ENCODE measurements around the gene LRMDA. TPM values are rescaled to one million over a fixed set of nuclear protein-coding genes. Genes with fewer than 3 reads are reported as not detected.

LRMDA gene
- total RNA-seq, 1 experiment from 2014 or later, result 0.24 TPM

DNA sequence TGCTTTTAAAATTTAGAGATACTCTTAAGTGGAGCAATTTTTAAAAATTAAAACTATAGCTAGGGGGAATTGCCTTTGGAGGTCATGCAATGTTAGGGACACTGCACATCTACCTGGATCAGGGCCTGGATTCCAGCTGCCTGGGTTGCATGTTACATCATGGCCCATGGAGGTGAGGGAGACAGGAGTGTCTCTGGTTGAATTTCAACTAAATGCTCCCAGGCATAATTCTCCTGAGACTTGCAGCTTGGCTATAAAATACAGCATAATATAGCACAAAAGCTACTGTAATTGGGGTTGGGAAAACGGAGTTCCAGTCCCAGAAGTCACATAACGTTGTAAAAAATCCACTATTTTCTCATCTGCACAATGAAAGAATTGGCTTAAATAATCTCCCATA lies 782.5 kb downstream of the LRMDA start:
- Histone ChIP-seq H3K27me3 (no peaks in the 10 kb centered on the region; the same call in 1 of the 2 replicates), H3K9me3 (replicated peaks) (no peaks in the 10 kb centered on the region), H3K36me3 (no peaks in the 10 kb centered on the region), H3K4me1 (no peaks in the 10 kb centered on the region), H3K4me3 (no peak overlapping the region), H3K27ac (no peak overlapping the region)
- DNase-seq, result no peak

DNA sequence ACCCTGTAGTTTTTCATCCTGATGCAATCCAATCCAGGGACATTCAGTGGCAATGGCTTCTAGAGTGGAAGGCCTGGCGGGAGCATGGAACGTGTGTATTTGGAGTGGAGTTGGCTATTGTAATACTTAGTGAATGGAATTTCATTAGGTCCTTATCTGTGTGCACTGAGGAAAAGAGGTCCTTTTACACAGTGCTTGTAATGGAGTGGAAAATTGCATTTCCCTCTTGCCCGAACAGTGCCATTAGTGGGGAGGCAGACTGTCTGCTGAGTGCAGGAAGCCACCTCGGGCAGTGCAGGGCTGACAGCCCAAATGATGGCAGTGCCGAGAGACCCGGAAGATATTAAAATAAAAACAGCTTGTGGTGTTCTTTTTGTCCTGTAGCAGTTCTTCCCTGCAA lies 786.6 kb downstream of the LRMDA start:
- H3K27me3 ChIP-seq, result no peaks in the 10 kb centered on the region
- H3K27ac ChIP-seq, result no peak overlapping the region
- H3K9me3 ChIP-seq (replicated peaks), result no peaks in the 10 kb centered on the region
- no peaks in the 10 kb centered on the region for H3K4me1 ChIP-seq
- no peak overlapping the region for H3K4me3 ChIP-seq
- no peak for DNase-seq
- no peaks in the 10 kb centered on the region for H3K36me3 ChIP-seq

DNA sequence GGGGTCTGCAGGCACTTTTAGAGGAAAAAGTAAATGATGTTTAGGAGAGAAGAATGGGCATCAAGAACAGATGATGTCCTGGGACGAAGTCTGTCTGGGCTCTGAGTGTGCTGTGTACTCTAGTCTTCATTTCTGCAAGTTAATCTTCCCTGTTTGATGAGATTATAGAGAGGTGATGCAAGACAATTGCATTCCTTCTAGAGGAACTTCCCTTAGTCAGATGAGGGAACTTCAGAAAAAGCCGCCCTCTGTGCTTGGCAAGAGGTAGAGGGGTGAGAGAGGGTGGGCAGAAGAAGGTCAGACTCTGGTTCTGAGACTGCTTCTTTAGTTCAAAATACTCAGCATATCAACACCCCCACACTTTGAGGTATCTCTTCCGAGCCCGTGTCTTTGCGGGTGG lies 797.9 kb downstream of the LRMDA start:
- Histone ChIP-seq H3K4me1 (no peaks in the 10 kb centered on the region), H3K4me3 (no peak overlapping the region), H3K9me3 (replicated peaks) (no peaks in the 10 kb centered on the region)

DNA sequence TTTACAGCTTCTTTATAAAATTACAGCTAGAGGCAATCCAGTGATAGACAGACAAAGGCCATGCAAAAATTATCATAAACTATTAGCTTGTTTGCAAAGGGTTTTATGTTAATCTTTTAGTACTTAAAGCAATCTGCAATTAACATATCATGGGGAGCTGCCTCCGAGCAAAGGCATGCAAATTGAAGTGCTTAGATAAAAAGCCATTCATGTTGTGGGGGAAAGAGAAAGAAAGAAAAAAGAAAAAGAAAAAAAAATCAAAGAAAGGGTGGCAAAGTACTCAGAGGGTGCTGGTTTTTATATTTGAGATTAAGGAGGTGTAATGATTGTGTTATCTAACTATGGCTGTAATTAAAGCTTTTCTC lies 799.5 kb downstream of the LRMDA start:
- H3K36me3 ChIP-seq, result no peaks in the 10 kb centered on the region
- no peak for DNase-seq
- no peaks in the 10 kb centered on the region for H3K9me3 ChIP-seq (replicated peaks)
- no peak overlapping the region for H3K27ac ChIP-seq
- no peaks in the 10 kb centered on the region for H3K27me3 ChIP-seq
- H3K4me3 ChIP-seq, result no peak overlapping the region
- H3K4me1 ChIP-seq, result no peaks in the 10 kb centered on the region

More for the DNA sequence above, 797.9 kb downstream of the LRMDA start:
- no peaks in the 10 kb centered on the region for H3K36me3 ChIP-seq
- no peak for DNase-seq
- H3K27me3 ChIP-seq, result no peaks in the 10 kb centered on the region
- H3K27ac ChIP-seq, result no peak overlapping the region

DNA sequence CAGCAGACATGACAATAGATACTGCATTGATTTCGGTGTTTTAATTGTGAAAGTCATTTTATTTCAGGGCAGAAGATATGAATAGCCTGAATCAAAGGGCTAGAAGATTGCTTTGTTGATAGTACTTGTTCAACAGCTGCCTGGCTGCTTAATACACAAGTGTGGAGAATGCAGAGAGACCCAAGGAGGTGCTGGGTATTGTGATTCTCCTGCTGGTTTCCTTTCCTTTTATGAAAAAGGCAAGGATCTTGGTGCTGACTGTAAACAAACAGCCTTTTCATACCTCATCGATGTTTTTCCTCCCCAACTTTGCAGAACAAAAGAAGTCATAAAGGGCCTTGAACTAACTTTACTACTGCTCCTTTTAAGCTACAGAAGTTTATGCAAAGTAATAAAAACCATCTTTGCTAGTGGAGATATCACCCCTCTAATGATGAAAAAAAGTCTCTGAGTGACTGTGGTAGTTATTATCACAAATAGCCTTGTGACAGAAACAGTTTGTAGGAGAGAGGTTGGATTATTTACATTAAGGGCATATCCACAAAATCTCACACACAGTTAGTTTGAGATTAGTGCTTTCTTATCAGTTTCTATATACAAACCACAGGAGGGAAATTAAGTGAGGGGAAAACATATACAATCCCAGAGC lies 800.0 kb downstream of the LRMDA start:
- no peak for DNase-seq
- Histone ChIP-seq H3K4me1 (no peaks in the 10 kb centered on the region), H3K27ac (no peak overlapping the region), H3K9me3 (replicated peaks) (no peaks in the 10 kb centered on the region), H3K4me3 (no peak overlapping the region), H3K36me3 (no peaks in the 10 kb centered on the region), H3K27me3 (no peaks in the 10 kb centered on the region)

DNA sequence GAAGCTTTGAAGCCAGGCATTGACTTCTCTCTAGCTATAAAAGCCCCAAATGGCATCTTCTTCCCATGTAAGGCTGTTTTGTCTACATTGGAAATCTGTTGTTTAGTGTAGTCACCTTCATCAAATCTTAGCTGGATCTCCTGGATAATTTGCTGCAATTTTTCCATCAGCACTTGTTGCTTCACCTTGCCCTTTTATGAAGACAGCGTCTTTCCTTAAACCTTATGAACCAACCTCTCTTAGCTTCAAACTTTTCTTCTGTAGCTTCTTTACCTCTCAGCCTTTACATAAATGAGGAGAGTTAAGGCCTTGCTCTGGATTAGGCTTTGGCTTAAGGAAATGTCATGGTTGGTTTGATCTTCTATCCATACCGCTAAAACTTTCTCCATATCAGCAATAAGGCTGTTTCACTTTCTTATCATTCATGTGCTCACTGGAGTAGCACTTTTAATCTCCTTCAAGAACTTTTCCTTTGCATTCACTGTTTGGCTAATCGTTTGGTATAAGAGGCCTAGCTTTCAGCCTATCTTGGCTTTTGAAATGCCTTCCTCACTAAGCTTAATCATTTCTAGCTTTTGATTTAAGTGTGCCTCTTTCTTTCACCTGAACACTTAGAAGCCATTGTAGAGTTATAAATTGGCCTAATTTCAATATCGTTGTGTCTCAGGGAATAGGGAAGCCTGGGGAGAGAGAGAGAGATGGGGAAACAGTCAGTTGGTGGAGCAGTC lies 803.2 kb downstream of the LRMDA start:
- H3K27me3 ChIP-seq, result no peaks in the 10 kb centered on the region
- H3K4me1 ChIP-seq, result no peaks in the 10 kb centered on the region
- no peaks in the 10 kb centered on the region for H3K36me3 ChIP-seq
- no peak overlapping the region for H3K27ac ChIP-seq
- no peak overlapping the region for H3K4me3 ChIP-seq
- no peaks in the 10 kb centered on the region for H3K9me3 ChIP-seq (replicated peaks)
- DNase-seq, result no peak

DNA sequence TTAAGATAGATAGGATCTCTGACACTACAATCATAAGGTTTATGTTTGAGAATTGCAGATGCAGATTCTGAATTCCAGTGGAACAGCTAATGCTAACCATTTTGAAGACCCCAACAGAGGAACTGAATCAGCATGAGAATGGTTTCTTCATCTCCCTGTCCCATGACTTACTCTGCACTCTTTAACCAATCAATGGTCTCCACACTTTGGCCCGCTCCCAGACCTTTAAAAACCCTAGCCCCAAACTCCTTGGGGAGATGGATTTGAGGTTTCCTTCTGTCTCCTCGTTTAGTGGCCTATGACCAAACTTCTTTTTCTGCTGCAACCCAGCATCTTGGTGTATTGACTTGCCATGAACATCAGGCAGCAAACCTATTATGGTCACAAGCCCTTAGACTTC lies 804.9 kb downstream of the LRMDA start:
- H3K9me3 ChIP-seq (replicated peaks), result no peaks in the 10 kb centered on the region
- DNase-seq, result no peak
- H3K4me1 ChIP-seq, result no peaks in the 10 kb centered on the region
- H3K4me3 ChIP-seq, result no peak overlapping the region
- no peaks in the 10 kb centered on the region for H3K36me3 ChIP-seq
- H3K27ac ChIP-seq, result no peak overlapping the region
- no peaks in the 10 kb centered on the region for H3K27me3 ChIP-seq

DNA sequence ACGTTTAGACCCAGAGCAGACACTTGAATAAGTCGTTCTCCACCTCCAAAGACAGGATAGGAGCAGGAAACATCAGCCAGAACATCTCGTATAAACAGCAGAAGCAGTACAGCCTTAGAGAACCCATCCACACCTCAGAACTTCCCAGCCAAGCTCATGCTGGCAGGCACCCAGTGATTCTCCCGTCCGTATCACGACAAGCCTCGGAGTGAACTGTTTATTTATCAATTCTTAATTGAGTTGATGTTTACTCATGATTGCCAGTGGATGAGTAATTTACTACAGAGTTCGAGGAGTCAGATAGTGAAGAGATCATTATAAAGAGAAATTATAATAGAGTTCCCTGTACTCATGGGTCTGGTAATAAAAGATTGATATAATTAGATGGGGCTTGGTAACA lies 811.5 kb downstream of the LRMDA start:
- no peak for DNase-seq
- Histone ChIP-seq H3K27me3 (no peaks in the 10 kb centered on the region), H3K4me1 (no peaks in the 10 kb centered on the region), H3K9me3 (replicated peaks) (no peaks in the 10 kb centered on the region), H3K36me3 (no peaks in the 10 kb centered on the region), H3K27ac (no peak overlapping the region), H3K4me3 (no peak overlapping the region)

DNA sequence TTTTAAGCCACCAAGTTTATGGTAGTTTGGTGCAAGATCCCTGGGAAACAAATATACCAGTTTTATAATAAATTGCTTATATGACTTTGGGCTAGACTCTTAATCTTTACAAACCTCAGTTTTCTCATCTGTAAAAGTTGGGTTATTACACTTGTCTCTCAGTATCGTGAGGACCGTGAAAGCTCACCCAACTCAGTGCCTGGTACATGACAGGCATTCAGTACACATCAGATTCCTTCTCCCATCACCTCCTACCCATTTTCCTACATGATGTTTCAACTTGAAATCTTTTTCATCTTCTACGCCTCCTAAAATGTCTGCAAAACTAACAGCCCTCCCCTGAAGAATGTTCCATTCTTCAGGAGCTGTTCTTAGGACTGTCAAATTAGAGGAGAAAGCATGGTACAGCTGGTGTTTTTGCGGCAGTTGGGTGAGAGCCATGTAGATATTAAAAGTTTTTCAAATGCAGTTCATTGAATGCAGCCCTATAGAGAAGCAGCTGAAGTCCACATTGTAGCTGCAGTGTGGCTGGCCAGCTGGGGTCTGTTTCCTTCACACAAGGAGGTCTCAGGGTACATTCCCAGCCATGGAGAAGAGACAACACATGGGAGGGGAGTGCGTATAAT lies 812.8 kb downstream of the LRMDA start:
- Histone ChIP-seq H3K27ac (no peak overlapping the region), H3K9me3 (replicated peaks) (no peaks in the 10 kb centered on the region), H3K36me3 (no peaks in the 10 kb centered on the region), H3K4me3 (no peak overlapping the region), H3K27me3 (no peaks in the 10 kb centered on the region), H3K4me1 (no peaks in the 10 kb centered on the region)
- DNase-seq, result no peak

DNA sequence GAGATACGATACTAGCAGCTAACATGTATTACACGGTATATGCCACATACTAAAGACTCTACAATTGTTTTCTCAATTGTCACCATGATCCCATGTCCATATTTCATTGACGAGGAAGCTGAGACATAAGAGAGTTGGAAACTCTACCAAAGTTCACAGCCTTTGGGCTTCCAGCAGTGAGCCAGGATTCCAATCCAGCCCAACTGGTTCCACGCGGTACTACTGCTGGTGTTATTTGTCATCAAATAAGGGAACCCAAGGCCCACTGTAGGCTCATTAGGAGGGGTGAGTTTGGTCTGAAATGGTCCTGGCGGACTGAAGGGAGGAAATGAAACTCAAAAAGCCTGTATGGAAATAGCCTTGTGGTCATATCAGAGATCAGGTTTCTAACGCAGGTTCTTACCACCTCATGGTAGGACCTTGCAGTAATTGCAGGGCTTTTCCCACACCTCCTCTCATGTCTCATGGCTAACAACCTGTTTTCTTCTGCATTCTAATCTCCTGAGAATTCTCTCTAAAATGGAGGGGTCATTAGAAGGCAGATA lies 814.6 kb downstream of the LRMDA start:
- no peaks in the 10 kb centered on the region for H3K36me3 ChIP-seq
- no peaks in the 10 kb centered on the region for H3K4me1 ChIP-seq
- H3K27me3 ChIP-seq, result no peaks in the 10 kb centered on the region
- H3K27ac ChIP-seq, result no peak overlapping the region
- H3K9me3 ChIP-seq (replicated peaks), result no peaks in the 10 kb centered on the region
- H3K4me3 ChIP-seq, result no peak overlapping the region
- DNase-seq, result no peak

DNA sequence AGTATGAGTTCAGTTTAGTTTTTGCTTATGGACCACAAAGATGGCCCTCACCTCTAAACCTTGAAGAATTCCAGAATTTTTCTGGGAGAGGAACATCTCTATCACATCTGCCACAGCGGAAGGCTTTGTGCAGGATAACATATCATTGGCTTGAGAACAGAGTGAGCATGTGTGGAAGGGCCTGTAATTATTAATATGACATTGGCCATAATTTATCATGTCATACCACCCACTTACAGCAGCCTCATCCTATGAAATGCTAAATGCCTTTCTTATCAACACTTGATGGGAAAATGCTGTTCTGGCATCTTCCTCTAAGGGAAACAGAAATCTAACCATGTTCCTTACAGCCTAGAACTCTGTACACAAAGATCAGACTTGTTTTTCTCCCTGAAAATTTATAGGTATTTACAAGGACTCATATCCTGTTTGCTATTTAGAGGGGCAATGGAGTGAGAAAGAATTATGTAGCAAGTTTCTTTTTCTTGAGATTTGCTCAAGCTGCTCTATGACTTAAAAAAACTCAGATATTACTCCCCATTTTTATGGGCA lies 817.3 kb downstream of the LRMDA start:
- Histone ChIP-seq H3K9me3 (replicated peaks) (no peaks in the 10 kb centered on the region), H3K4me3 (no peak overlapping the region), H3K27ac (no peak overlapping the region), H3K27me3 (no peaks in the 10 kb centered on the region), H3K4me1 (no peaks in the 10 kb centered on the region), H3K36me3 (no peaks in the 10 kb centered on the region)
- no peak for DNase-seq

DNA sequence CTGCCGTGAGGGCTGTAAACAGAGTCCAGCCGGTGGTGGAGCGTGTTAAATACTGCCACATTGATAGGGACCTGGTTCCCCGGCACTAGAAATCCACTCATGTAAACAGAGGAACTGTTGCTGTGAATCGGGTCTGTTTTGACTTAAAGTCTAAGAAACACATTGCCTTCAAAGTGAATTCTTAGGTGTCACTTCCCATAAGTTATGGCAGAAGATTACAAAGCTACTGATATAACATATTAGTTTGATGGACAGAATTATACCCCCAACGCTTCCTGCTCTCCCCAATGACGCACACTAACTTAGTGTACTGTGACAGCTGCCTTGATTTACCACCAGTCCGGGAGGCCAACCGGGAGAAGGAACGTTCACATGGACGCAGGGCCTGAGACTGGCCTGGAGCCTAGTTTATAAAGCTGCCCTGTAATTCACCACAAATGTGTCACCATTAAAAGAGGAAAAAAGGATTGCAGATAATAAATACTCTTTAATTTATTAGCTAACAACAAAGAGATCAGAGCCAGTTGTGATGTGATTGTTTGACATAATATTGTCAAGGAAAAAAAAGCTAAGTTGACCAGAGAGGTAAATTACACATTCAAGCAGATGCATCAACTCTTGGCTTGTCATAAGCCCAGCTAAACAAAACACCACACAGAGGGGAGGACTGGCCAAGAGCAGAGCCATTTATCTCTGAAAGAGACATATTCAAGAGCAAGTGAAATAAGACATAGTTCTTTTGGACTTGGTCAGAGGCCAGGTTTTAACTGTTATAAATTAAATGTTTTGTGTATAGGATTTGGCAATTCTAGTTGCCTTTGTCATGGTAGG lies 820.6 kb downstream of the LRMDA start:
- Histone ChIP-seq H3K4me1 (no peaks in the 10 kb centered on the region), H3K27me3 (no peaks in the 10 kb centered on the region), H3K27ac (no peak overlapping the region), H3K9me3 (replicated peaks) (no peaks in the 10 kb centered on the region), H3K36me3 (no peaks in the 10 kb centered on the region), H3K4me3 (no peak overlapping the region)
- DNase-seq, result no peak

DNA sequence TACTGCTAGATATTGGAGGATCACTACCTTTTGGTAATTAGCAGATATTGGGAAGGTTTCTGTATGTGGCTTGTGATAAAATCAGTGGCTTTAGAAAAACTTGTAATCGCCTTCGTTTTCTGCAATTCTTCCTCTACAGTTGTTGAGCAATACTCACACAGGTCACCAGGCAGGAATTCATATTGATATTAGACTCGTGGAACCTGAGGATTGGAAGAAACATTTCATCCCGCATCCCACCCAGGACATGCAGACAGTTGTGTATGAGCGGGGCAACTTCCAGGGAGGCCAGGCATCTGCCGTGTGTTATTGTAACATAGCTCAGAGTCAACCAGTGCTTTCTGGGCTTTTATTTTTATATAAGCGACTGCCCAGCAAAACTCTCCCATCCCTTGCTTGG lies 821.3 kb downstream of the LRMDA start:
- Histone ChIP-seq H3K36me3 (no peaks in the 10 kb centered on the region), H3K4me1 (no peaks in the 10 kb centered on the region), H3K27me3 (no peaks in the 10 kb centered on the region), H3K9me3 (replicated peaks) (no peaks in the 10 kb centered on the region), H3K27ac (no peak overlapping the region), H3K4me3 (no peak overlapping the region)
- DNase-seq, result no peak

DNA sequence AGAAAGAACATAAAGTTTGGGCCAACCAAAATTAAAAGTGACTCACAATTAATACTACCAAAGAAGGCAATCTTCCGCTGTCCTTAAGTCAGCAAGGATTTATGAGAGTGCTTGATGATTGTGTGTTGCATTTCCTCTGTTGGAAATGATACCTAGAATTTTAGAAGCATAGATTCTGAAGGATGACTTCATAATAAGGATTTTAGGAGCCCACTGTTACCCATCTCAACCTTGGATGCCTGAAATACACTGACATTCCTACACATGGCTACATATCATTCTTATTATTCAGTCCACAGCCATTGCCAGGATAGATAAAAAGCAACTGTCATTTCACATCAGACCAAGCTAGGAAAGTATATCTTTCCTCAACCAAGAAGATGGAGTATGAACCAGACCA lies 823.8 kb downstream of the LRMDA start:
- no peaks in the 10 kb centered on the region for H3K9me3 ChIP-seq (replicated peaks)
- H3K4me1 ChIP-seq, result no peaks in the 10 kb centered on the region
- no peak for DNase-seq
- H3K27me3 ChIP-seq, result no peaks in the 10 kb centered on the region
- no peak overlapping the region for H3K4me3 ChIP-seq
- H3K36me3 ChIP-seq, result no peaks in the 10 kb centered on the region
- H3K27ac ChIP-seq, result no peak overlapping the region

Measured in SJCRH30 (cell line).